Epidermal melanocyte (primary cell): ENCODE results near the gene MYH14.

Experiments
- DNase-seq: peaks from one replicate; pipeline ENCODE4 v3.0.0; 2011; ENCODE audit warnings: low spot score; ENCODE audit not compliant: insufficient read length

MYH14 gene

GRCh38 chr19:50203281-50204080 is at the start of gene MYH14:
MYH14 (plus strand) TSS chr19:50203622; CDS start chr19:50210366, 6,744 bp downstream.
- DNase-seq, result no peak

GRCh38 chr19:50154529-50154928 is 48.9 kb upstream of the MYH14 start:
- no peak for DNase-seq

GRCh38 chr19:50155520-50156109 is 47.8 kb upstream of the MYH14 start:
- no peak for DNase-seq

GRCh38 chr19:50158577-50158976 is 44.8 kb upstream of the MYH14 start:
- DNase-seq, result no peak

DNA sequence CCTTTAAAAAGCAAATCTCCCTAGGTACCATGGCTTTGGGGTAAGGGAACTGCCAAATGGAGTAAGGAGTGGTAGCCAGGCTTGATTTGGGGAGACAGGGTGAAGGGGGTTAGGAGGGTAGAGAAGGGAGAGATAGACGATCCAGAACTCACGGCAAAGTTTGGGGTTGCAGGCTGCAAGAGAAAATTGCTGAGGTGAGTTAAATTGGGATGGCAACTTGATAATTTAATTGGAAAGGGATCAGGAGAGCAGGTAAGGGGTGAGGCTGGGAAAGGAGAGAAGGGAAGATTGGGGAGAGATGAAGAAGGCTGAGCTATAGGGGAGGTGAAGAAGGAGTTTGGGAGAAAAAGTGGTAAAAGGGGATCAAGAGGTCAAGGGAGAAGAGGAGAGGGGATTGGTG is 44.3 kb upstream of the MYH14 start:
- no peak for DNase-seq

DNA sequence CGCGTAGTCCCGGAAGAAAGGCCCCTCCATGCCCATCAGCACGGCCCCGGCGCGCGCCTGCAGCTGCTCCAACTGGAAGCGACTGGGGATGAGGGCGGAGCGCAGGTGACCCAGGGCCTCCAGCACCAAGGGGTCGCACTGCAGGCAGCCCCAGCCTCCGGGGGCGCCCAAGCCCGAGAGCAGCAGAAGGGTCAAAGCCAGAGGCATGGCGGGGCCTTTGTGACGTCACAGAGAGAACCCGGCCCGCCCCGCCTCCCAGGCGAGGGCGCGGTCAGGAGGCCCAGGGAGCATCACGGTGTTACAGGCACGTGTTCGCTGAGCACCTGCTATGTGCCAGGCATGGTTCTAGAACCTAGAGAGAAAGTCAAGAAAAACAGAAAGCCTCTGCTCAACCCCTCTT is 40.4 kb upstream of the MYH14 start, which contains the start of gene IZUMO2:
IZUMO2 (minus strand) TSS at position 294 of the 400 bp plus-strand sequence; CDS start at position 207, 87 bp downstream.
- no peak for DNase-seq

GRCh38 chr19:50167314-50167721 is 36.1 kb upstream of the MYH14 start:
- DNase-seq, result no peak

GRCh38 chr19:50171752-50172151 is 31.7 kb upstream of the MYH14 start:
- no peak for DNase-seq

DNA sequence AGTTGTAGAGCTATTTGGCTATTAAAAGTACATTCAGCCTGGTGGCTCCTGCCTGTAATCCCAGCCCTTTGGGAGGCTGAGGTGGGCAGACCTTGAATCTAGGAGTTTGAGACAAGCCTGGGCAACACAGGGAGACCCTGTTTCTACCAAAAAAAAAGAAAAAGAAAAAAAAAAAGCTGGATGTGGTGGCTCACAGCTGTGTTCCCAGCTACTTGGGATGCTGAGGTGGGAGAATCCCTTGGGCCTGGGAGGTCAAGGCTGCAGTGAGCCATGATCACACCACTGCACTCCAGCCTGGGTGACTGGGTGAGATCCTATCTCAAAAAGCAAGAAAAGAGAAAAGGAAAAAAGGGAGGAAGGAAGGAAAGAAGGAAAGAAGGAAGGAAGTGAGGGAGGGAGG is 30.7 kb upstream of the MYH14 start:
- no peak for DNase-seq

DNA sequence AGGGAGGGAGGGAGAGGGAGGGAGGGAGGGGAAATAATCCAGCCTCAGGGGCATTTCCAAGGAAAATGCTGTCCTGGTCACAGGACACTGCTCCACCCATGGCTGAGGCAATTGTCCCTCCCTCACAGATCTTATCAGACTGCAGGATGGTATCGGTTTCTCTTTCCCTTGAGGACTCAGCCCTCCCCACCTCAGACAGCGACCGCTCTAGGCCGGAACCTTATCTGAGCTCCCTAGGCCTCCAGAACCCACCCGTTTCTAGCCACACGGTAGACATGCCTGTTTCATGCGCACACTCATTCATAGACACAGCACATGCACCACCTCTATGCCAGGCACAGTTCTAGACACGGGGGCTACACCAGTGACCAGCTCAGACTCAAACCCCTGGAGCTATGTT is 30.3 kb upstream of the MYH14 start:
- no peak for DNase-seq

DNA sequence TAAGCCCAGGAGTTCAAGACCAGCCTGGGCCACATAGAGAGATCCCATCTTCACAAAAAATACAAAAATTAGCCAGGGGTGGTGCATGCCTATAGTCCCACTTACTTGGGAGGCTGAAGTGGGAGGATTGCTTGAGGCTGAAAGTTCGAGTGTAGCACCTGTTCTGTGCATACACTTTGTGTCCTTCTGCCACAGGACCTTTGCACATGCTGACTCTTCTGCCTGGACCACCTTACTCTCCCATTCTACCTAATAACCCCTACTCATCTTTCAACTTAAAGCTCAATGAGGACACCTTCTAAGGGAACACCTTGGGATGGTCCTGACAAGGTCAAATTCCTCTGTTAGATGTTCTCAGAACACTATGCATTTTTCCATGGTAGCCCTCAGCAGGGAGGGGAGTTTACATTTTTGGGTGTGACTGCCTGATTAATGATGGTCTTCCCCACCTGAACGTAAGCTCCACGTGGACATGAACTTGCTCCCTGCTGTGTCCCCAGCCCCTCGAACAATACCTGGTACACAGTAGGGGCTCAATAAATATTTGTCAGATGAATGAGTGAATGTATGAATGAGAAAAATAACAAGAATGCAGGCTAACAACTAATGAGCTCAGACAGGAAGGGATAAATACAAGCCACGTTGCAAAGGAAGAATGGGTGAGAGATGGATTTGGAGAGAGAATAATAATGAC is 29.2 kb upstream of the MYH14 start:
- no peak for DNase-seq

GRCh38 chr19:50175924-50176323 is 27.5 kb upstream of the MYH14 start:
- no peak for DNase-seq

GRCh38 chr19:50176775-50177174 is 26.6 kb upstream of the MYH14 start:
- no peak for DNase-seq

- DNase-seq, result no peak
These were observed 25.1 kb upstream of the MYH14 start for GRCh38 chr19:50178320-50178719.

DNA sequence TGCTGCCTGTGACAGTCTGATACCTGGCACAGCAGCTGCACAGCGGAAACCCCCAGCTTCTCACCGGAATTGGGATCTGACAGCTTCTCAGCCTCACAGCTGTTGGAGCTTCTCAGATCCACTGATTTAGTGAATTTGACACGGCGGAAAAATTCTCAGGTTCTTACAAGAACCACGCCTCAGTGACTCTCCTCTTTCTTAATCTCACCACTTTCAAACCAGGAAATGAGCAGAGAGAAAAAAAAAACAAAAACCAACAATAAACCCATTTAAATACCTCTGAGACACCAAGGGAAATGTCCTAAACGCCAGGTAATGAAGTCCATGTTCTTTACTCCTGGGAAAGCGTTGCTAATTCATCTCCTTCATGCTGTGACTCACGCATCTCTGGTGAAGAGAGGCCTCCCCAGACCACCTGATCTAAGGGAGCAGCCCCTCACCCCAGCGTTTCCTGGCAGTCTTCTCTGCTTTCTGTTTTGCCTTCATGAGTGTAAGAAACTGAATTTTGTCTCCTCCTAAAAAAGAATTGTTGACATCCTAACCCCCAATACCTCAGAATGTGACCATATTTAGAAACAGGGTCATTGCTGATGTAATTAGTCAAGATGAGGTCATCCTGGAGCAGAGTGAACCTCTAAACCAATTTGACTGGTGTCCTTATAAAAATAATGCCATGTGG is 24.4 kb upstream of the MYH14 start:
- DNase-seq, result no peak

DNA sequence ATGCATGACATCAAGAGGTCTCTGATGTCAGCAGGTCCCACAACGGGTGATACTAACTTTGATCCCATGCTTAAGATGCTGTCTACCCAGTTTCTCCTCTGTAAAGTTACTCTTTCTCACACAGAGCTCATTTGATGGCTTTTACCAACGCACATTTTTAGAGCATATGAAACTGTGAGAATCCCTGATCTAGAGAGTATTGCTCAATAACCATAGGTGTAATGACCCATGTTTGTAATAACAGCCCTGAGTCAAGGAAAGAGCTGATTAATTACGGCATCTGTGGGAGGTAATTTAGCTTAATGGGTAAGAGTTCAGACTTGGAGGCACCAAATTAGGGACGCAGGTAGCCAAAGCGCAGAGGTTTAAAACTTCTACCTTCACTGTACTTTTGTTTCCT is 22.3 kb upstream of the MYH14 start:
- no peak for DNase-seq

DNA sequence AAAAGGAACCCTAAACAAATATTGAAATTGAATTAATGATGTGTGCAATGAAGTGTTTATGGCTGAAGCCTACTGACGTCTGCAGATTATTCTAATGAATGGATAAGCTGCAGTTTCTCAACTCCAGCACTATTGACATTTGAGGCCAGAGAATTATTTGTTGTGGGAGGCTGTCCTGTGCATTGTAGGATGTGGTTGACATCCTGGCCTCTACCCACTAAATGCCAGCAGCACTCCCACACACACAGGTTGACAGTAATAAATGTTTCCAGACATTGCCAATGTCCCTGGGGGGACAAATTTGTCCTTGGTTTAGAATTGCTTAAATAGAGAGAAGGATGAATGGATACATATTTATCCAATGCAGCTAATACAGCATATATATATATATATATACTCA is 19.2 kb upstream of the MYH14 start:
- no peak for DNase-seq

DNA sequence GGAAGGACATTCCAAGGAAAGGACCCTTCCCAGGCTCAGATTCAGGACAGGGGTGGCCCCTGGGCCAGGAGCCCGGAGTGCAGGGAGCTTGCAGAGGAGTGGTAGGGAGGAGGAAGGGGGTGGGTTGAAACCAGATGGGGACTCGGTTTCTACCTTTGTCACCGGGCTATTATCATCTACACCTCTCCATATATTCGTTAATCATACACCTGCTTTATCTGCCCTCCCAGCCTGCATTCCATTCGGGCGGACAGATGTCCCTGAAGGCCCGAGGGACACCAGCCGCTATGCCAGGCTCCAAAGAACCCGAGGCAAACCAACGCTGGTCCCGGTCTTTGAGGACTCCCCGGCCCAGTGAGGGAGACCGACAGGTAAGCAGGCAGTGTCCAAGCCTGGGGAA is 15.5 kb upstream of the MYH14 start:
- no peak for DNase-seq

GRCh38 chr19:50189331-50189730 is 14.1 kb upstream of the MYH14 start:
- DNase-seq, result no peak

- DNase-seq, result no peak
These were observed 13.0 kb upstream of the MYH14 start for GRCh38 chr19:50190439-50190891.

- DNase-seq, result no peak
These were observed 12.2 kb upstream of the MYH14 start for GRCh38 chr19:50191216-50191615.
